Mucosa of rectum (tissue), 2 donors: ENCODE data around the gene JAKMIP1.

ENCODE experiments used
- H3K27ac ChIP-seq, 2 donors: one replicate each; pipeline ENCODE4 v1.7.0; 2013; ENCODE audit warnings: inconsistent platforms in 2 of 2, low read depth in 2 of 2, low read length in 2 of 2
- H3K27me3 ChIP-seq, 2 donors: one replicate each; pipeline ENCODE4 v1.7.0; 2013; ENCODE audit warnings: low read length in 2 of 2; ENCODE audit not compliant: control insufficient read depth in 2 of 2, insufficient read depth in 2 of 2
- H3K36me3 ChIP-seq, 2 donors: one replicate each; pipeline ENCODE4 v1.7.0; 2013; ENCODE audit warnings: low read length in 2 of 2; ENCODE audit not compliant: control insufficient read depth in 2 of 2, insufficient read depth in 2 of 2
- H3K4me1 ChIP-seq, 2 donors: one replicate each; pipeline ENCODE4 v1.7.0; 2013; ENCODE audit warnings: low read length in 2 of 2, mild to moderate bottlenecking in 1 of 2; ENCODE audit not compliant: control insufficient read depth in 2 of 2, insufficient read depth in 2 of 2
- H3K4me3 ChIP-seq, 2 donors: one replicate each; pipeline ENCODE4 v1.7.0; 2013; ENCODE audit warnings: low read length in 2 of 2
- H3K9ac ChIP-seq, 2 donors: one replicate each; pipeline ENCODE4 v1.7.0; 2013; ENCODE audit warnings: low read length in 2 of 2, low read depth in 1 of 2, mild to moderate bottlenecking in 1 of 2
- H3K9me3 ChIP-seq, 2 donors: one replicate each; pipeline ENCODE4 v1.7.0; 2013; ENCODE audit warnings: low read length in 2 of 2; ENCODE audit not compliant: control insufficient read depth in 2 of 2
- donor health status: healthy.
- donor health status: Normal muscosa, but diverticular disease.

JAKMIP1 gene

DNA sequence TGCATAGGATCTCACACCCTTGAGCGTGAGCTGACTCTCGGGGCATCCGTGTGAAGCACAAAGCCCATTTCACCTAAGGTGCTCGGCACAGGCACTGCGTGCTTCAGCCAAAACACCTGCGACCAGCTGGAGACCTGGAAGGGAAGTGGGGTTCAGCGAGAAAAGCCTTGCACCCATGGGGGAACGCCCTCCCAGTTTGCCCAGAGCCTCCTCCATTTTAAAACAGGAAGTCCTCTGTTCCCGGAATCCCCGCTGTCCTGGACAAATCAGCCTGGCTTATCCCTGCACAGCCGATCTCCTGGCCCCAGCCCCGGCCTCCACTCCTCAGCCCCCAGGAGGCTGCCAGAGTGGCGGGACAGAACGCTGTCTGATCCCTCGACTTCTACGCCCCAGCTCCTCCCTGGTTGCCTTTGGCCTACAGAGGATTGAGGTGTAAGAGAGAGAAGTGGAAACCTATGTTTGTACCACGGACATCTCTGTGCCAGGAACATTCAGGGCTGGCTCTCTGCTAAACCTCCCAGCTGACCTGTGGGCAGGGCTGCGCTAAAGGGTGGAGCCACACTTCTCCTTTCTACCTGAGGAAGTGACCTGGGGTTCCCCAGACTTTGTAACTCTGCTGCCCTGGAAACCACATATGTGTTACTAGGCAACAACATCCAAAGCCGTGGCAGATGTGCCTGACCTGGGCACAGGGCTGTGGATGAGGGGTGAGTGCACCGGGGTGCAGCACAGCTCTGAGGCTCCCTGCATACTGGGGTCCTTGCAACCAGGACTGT, 178.3 kb downstream of the JAKMIP1 start:
- H3K27me3 ChIP-seq, result peaks cover 0 to 1% of the 10 kb centered on the region in 2 donors
- H3K36me3 ChIP-seq, result no peaks in the 10 kb centered on the region

DNA sequence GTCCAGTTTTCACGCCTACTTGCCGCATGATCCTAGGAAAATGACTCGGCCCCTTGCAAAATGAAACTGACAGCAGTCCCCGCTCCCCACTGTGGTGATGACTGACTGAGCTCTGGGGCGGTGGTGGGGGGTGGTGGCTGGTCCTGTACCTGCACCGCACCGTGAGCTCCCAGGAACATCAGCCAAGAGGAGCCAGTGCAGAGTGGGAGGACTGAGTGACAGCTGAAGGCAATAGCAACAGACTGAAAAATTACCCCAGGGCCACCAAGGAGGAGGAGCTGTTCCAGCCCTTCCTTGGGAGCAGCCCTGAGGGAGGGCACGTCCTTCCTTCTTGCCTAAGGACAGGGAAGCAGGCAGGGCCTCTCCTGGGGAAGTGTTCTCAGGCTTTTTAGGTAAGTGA, 179.7 kb downstream of the JAKMIP1 start:
- no peak overlapping the region for H3K4me3 ChIP-seq
- no peak overlapping the region for H3K9ac ChIP-seq
- no peaks in the 10 kb centered on the region for H3K4me1 ChIP-seq
- peaks cover 0 to 1% of the 10 kb centered on the region in 2 donors for H3K27me3 ChIP-seq
- H3K9me3 ChIP-seq, result no peaks in the 10 kb centered on the region
- H3K36me3 ChIP-seq, result no peaks in the 10 kb centered on the region
- no peak overlapping the region for H3K27ac ChIP-seq

More for the DNA sequence above, 178.3 kb downstream of the JAKMIP1 start:
- Histone ChIP-seq H3K4me1 (no peaks in the 10 kb centered on the region), H3K9me3 (no peaks in the 10 kb centered on the region), H3K9ac (no peak overlapping the region), H3K27ac (no peak overlapping the region), H3K4me3 (no peak overlapping the region)

DNA sequence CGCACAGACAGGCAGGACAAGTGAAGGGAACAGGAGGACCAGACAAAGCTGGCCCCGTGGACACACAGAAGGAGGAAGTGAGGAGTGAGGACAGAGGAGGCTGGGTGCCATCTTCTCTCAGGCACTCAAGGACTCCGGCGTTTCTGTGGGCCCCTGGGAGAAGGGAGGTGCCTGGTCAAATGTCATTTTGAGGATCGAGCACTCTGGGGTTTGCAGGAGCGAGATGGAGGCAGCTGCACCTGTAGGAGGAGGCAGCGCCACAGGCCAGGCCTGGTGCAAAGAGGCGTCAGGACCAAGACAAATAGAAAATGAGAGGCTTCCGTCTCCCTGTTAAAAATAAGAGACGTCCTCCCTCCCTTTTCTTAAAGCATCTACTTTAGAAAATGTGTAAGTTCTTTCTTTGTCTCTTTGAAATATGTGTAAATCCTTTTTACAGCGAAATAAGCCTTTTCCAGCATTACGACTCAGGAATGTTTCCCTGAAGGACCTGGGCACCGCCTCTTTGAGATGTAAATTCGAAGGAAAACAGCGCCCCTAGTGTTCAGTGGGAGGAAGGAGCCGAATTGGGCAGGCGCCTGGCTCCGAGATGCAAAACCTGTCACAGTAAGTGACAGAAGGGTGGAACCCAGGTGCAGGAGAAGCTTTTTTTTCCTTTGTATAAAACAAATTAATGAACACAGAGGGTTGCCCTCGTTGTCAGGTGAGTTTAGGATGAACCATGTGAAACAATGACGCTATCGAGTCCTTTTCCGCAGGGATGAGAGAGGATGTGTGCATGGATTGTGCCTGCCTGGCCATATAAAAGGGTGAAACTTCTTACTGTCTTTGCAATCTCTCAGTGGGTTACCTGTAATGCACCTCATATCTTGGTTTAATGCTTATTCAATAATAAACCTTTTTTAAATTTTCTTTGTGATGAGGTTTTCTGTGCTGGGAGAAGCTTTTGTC, 180.8 kb downstream of the JAKMIP1 start:
- no peak overlapping the region for H3K4me3 ChIP-seq
- H3K4me1 ChIP-seq, result no peaks in the 10 kb centered on the region
- H3K9ac ChIP-seq, result no peak overlapping the region
- no peaks in the 10 kb centered on the region for H3K9me3 ChIP-seq
- H3K27me3 ChIP-seq, result peaks cover 0 to 1% of the 10 kb centered on the region in 2 donors
- no peaks in the 10 kb centered on the region for H3K36me3 ChIP-seq
- H3K27ac ChIP-seq, result no peak overlapping the region

GRCh38 chr4:6018331-6018730, 182.0 kb downstream of the JAKMIP1 start, which contains the start of gene C4orf50:
TSS of gene C4orf50 (minus strand) at chr4:6018431.
- Histone ChIP-seq H3K9me3 (no peaks in the 10 kb centered on the region), H3K27ac (no peak within 1 kb of the TSS), H3K4me3 (no peak within 1 kb of the TSS), H3K36me3 (no peaks in the 10 kb centered on the region), H3K9ac (no peak within 1 kb of the TSS), H3K27me3 (peaks cover 0 to 1% of the 10 kb centered on the region in 2 donors), H3K4me1 (no peaks in the 10 kb centered on the region)

- H3K4me3 ChIP-seq, result no peak overlapping the region
- peaks cover 0 to 1% of the 10 kb centered on the region in 2 donors for H3K27me3 ChIP-seq
- no peaks in the 10 kb centered on the region for H3K4me1 ChIP-seq
- no peak overlapping the region for H3K27ac ChIP-seq
- no peak overlapping the region for H3K9ac ChIP-seq
- no peaks in the 10 kb centered on the region for H3K9me3 ChIP-seq
- H3K36me3 ChIP-seq, result no peaks in the 10 kb centered on the region
Measured at GRCh38 chr4:6017800-6018199, 182.5 kb downstream of the JAKMIP1 start.

GRCh38 chr4:6017030-6017429, 183.3 kb downstream of the JAKMIP1 start:
- H3K27ac ChIP-seq, result no peak overlapping the region
- no peaks in the 10 kb centered on the region for H3K36me3 ChIP-seq
- H3K4me1 ChIP-seq, result no peaks in the 10 kb centered on the region
- H3K4me3 ChIP-seq, result no peak overlapping the region
- H3K9me3 ChIP-seq, result no peaks in the 10 kb centered on the region
- no peak overlapping the region for H3K9ac ChIP-seq
- peaks cover 0 to 1% of the 10 kb centered on the region in 2 donors for H3K27me3 ChIP-seq

- Histone ChIP-seq H3K4me3 (no peak overlapping the region), H3K4me1 (no peaks in the 10 kb centered on the region), H3K9me3 (no peaks in the 10 kb centered on the region), H3K27ac (no peak overlapping the region), H3K9ac (no peak overlapping the region), H3K27me3 (no peaks in the 10 kb centered on the region), H3K36me3 (no peaks in the 10 kb centered on the region)
Measured at GRCh38 chr4:6013564-6013963, 186.8 kb downstream of the JAKMIP1 start.

- no peaks in the 10 kb centered on the region for H3K36me3 ChIP-seq
- no peak overlapping the region for H3K4me3 ChIP-seq
- H3K27ac ChIP-seq, result no peak overlapping the region
- H3K9me3 ChIP-seq, result no peaks in the 10 kb centered on the region
- H3K4me1 ChIP-seq, result no peaks in the 10 kb centered on the region
- no peak overlapping the region for H3K9ac ChIP-seq
- H3K27me3 ChIP-seq, result no peaks in the 10 kb centered on the region
Measured at GRCh38 chr4:6012200-6012599, 188.1 kb downstream of the JAKMIP1 start.

DNA sequence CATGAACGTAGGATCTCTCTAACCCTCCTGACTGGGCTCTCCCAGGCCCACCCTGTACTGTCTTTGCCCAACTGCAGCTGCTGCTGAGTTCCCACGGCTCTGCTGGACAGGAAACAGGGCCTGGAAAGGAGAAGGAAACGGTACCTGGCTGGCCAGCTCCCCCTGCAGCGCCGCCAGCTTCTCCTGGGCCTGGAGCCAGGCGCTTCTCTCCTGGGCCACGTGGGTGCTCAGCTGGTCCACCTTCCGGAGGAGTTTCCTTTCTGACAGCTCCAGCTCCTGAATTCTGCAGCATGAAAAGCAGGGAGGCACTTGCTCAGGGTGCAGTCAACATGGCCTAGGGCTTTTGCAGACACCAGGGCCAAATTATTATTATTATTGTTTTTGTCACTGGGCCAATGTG, 188.7 kb downstream of the JAKMIP1 start:
- H3K9ac ChIP-seq, result no peak overlapping the region
- H3K9me3 ChIP-seq, result no peaks in the 10 kb centered on the region
- no peaks in the 10 kb centered on the region for H3K36me3 ChIP-seq
- H3K27ac ChIP-seq, result no peak overlapping the region
- H3K4me3 ChIP-seq, result no peak overlapping the region
- H3K4me1 ChIP-seq, result no peaks in the 10 kb centered on the region
- no peaks in the 10 kb centered on the region for H3K27me3 ChIP-seq

GRCh38 chr4:6011271-6011671, 189.1 kb downstream of the JAKMIP1 start:
- no peak overlapping the region for H3K4me3 ChIP-seq
- no peaks in the 10 kb centered on the region for H3K9me3 ChIP-seq
- no peaks in the 10 kb centered on the region for H3K27me3 ChIP-seq
- H3K4me1 ChIP-seq, result no peaks in the 10 kb centered on the region
- H3K36me3 ChIP-seq, result no peaks in the 10 kb centered on the region
- H3K27ac ChIP-seq, result no peak overlapping the region
- H3K9ac ChIP-seq, result no peak overlapping the region
